Fibroblast of pulmonary artery (primary cell): ENCODE data around the gene PRAMEF12.
"Not testable (repeated sequence)": the region's sequence is repeated elsewhere in the genome, so short reads cannot be mapped to it uniquely, and the experiment has no call there.

Source experiments
- DNase-seq: peaks from one replicate; pipeline ENCODE4 v3.0.0-alpha.2; 2010; ENCODE audit warnings: low read depth
- H3K4me3 ChIP-seq: replicated peaks from 2 replicates; pipeline ENCODE4 v1.5.1; 2011; ENCODE audit warnings: low read depth, mild to moderate bottlenecking, control low read depth, low read length, moderate library complexity
- TF ChIP-seq, protein P1 (sequence below): IDR thresholded peaks from 2 replicates; pipeline ENCODE4 v1.5.1; 2011; ENCODE audit warnings: mild to moderate bottlenecking, control low read depth, low read length, inconsistent platforms; ENCODE audit errors: missing control alignments

The PRAMEF12 gene

DNA sequence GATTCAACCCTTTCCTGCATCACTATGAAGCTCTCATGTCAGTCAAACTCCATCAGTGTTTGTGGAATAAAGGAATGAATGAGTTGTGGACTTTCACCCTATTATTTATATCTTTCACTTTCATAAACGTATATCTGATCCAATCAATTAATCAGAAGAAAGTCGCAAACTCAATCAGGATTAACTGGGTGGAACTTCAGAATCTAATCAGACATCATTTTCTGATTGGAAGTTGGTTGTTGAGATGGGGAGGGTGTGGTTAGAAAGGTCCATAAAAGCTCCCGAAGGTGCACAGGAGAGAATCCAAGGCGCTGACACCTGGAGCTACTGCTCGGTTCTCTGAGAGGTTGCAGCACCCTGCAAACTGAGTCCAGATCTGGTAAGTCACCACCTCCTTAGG lies at the start of gene PRAMEF12:
Gene PRAMEF12 (plus strand): TSS at position 301 of the 400 bp plus-strand sequence. CDS start 1,130 bp downstream, outside the sequence.
- TF ChIP-seq, protein P1, sequence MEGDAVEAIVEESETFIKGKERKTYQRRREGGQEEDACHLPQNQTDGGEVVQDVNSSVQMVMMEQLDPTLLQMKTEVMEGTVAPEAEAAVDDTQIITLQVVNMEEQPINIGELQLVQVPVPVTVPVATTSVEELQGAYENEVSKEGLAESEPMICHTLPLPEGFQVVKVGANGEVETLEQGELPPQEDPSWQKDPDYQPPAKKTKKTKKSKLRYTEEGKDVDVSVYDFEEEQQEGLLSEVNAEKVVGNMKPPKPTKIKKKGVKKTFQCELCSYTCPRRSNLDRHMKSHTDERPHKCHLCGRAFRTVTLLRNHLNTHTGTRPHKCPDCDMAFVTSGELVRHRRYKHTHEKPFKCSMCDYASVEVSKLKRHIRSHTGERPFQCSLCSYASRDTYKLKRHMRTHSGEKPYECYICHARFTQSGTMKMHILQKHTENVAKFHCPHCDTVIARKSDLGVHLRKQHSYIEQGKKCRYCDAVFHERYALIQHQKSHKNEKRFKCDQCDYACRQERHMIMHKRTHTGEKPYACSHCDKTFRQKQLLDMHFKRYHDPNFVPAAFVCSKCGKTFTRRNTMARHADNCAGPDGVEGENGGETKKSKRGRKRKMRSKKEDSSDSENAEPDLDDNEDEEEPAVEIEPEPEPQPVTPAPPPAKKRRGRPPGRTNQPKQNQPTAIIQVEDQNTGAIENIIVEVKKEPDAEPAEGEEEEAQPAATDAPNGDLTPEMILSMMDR: no peak
- H3K4me3 ChIP-seq: no peak within 1 kb of the TSS
- DNase-seq: no peak

DNA sequence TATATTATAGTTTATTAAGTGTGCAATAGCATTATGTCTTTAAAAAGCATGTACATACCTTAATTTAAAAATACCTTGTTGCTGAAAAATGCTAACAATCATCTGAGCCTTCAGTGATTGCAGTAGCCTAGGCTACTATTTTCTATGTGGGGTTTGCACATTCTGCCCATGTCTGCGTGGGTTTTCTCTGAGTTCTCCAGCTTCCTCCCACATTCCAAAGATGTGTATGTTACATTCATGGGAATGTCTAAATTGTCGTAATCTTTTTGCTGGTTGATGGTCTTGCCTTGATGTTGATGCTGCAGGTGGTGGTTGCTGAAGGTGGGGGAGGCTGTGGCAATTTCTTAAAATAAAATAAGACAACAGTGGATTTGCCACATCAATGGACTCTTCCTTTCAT lies 45.1 kb upstream of the PRAMEF12 start:
- no peak for DNase-seq
- no peak overlapping the region for H3K4me3 ChIP-seq
- TF ChIP-seq, protein P1: no peak

DNA sequence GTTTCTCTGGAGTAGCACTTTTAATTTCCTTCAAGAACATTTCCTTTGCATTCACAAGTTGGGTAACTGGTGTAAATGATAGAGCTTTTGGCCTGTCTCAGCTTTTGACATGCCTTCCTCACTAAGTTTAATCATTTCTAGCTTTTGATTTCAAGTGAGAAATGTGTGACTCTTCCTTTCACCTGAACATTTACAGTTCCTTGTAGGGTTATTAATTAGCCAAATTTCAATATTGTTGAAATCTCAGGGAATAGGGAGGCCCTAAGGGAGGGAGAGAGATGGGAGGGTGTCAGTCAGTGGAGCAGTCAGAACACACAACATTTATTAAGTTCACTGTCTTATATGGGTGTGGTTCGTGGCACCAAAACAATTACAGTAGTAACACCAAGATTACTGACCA lies 43.4 kb upstream of the PRAMEF12 start:
- TF ChIP-seq, protein P1: no peak
- no peak for DNase-seq

DNA sequence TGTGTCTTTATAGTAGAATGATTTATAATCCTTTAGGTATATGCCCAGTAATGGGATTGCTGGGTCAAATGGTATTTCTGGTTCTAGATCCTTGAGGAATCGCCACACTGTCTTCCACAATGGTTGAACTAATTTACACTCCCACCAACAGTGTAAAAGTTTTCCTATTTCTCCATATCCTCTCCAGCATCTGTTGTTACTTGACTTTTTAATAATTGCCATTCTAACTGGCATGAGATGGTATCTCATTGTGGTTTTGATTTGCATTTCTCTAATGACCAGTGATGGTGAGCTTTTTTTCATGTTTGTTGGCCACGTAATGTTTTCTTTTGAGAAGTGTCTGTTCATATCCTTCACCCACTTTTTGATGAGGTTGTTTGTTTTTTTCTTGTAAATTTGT lies 42.5 kb upstream of the PRAMEF12 start:
- DNase-seq, H3K4me3 ChIP-seq: not testable (repeated sequence)

More for the DNA sequence above, 43.4 kb upstream of the PRAMEF12 start:
- no peak overlapping the region for H3K4me3 ChIP-seq

DNA sequence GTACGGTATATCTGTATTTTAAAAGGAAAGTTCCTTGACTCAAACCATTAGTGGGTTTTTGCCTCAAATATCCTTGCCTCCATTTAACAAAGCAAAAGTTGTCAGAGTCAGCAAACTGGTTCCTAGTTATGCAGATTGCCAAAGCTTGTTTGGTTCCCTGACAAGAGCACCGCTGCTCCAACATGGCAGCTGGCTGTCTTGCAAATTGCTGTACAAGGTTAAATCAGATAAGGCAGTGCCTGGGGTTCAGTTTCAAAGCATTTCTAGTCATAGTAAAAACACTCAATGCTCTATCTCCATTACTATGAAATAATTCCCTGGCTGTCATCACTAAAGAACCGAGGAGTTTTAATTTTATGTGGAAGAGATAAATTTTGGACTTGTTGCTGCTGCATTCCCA lies 38.9 kb upstream of the PRAMEF12 start:
- TF ChIP-seq, protein P1: no peak
- DNase-seq: no peak
- no peak overlapping the region for H3K4me3 ChIP-seq

DNA sequence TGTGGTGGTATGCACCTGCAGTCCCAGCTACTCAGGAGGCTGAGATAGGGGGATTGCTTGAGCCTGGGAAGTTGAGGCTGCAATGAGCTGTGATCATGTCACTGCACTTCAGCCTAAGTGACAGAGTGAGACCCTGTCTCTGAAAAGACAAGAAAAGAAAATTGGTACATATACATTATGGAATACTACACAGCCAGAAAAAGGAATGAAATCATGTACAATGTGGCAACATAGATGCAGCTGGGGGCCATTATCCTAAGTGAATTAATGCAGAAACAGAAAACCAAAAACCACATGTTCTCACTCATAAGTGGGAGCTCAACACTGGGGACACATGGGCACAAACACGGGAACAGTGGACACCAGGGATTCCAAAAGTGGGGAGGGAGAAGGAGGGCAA lies 34.6 kb upstream of the PRAMEF12 start:
- H3K4me3 ChIP-seq: no peak overlapping the region
- no peak for DNase-seq
- TF ChIP-seq, protein P1: no peak

DNA sequence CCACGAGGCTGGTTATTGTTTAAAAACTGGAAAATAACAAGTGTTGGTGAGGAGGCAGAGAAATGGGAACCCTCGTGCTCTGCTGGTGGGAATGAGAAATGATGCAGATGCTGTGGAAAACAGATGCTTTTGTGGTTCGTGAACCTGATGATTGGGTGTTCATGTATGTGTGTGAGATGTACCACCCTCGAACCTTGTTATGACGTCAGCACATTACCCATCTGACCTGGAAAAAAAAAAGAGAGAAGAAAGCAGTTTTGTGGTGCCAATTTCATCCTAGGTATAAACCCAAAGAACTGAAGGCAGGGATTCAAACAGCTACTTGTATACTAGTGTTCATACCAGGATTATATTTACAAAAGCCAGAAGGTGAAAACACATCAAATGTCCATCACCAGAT lies 33.9 kb upstream of the PRAMEF12 start:
- DNase-seq: no peak
- H3K4me3 ChIP-seq: no peak overlapping the region
- TF ChIP-seq, protein P1: no peak

DNA sequence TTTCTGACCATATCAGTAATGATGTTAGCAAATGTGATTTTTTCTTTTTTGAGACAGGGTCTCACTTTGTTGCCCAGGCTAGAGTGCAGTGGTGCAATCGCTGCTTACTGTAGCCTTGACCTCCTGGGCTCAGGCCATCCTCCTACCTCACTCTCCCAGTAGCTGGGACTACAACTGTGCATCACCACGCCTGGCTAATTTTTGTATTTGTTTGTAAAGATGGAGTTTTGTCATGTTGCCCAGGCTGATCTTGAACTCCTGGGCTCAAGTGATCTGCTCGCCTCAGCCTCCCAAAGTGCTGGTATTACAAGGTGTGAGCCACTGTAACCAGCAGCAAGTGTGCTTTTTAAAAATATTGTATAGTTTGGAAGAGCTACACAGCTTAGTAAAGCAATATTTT lies 31.6 kb upstream of the PRAMEF12 start:
- H3K4me3 ChIP-seq: no peak overlapping the region
- no peak for DNase-seq
- TF ChIP-seq, protein P1: no peak
